Non-pigmented ciliary epithelial cell (primary cell): ENCODE measurements around the gene WWOX.

ENCODE experiments used
- DNase-seq: peaks from one replicate; pipeline ENCODE4 v3.0.0-alpha.2; 2010; ENCODE audit warnings: low read depth

Gene WWOX

DNA sequence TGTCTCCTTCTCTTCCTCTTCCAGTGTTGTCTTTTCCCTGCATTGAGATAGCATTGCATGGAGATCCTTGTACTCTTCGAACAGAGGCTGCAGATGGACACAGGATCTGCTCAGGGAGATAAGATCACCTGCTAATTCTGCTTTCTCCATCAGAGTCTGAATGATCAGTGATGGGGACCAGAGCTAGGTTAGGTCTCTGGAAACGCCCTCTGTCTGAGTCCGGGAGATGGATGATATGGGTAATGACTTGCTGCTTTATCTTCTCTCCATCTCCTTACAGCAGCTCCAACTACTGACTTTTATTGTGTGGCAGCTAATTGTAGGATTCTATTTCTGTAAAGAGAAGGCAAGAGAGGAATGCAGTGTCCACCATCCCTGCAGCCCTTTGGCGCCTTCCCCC, 435.6 kb downstream of the WWOX start:
- DNase-seq = no peak

DNA sequence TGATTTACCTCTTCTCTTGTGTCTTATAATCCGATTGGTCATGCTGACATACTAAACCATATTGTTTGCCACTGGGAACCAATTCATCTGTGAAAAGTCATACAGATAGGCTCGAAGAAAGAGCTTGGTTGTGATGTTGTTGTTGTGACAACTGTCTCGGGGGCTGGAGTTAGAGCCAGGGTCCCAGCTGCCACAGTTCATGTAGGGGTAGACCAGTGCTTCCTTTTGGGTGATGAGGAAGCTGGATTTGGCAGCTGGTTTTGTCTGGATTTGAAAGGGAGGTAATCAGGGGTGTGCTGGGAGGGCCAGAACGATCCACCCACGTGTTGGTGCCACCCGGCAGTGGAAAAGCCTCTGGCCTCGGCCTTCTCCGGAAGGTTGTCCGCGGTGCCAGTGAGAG, 438.1 kb downstream of the WWOX start:
- no peak for DNase-seq

DNA sequence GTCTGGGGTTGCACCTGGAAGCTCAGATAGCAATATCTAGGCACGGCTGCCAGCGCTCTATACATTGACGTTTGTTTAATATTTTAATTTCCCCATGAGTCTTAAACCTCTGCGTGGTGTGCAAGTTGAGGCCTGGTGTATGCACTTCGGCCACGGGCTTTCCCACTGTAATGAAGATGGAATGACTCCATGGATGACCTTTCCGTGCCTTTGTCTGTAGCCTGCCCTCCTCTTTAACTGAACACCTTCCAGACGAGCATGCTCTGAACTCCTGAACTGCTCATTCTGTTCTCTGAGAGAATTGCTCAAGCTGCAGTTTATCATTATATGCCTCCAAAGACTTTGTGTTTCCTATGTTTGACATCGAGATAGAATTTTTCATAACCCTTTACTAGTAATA, 438.8 kb downstream of the WWOX start:
- DNase-seq = no peak

DNA sequence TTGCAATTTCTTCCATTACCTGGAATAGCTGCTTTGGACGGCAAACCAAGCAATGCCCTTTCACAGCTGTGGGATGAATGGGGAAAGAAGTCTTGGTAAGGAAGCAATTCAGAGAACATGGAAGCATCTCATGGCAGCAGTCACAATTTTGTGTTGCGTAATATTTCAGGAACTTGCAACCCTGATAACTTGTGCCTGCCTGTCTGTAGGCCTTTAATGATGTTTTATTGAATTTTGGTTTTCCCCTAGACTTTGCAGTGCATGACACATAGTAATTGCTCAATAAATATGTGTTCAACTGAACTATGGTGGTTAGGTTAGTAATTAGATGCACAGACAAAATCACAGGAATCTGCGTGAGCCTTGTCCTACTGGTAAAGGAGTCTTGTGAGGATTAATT, 439.5 kb downstream of the WWOX start:
- DNase-seq = no peak

DNA sequence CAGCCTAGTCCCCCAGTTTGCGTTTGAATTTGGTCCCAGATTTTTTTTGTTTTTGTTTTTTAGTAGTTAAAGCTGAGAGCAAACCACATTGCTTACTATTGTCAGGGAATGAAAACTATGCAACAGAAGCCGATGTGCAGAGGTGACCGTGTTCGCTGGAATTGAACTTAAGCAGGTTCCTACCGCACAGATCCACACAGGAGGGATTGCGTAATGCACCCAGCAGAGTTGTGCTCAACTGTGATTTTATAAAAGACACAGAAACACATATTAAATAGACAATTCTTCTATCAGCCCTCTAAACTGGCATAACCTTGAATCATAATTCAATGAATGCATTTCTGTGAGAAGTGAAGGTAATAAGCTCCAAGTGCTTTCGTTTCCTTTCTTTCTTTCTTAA, 443.0 kb downstream of the WWOX start:
- no peak for DNase-seq

DNA sequence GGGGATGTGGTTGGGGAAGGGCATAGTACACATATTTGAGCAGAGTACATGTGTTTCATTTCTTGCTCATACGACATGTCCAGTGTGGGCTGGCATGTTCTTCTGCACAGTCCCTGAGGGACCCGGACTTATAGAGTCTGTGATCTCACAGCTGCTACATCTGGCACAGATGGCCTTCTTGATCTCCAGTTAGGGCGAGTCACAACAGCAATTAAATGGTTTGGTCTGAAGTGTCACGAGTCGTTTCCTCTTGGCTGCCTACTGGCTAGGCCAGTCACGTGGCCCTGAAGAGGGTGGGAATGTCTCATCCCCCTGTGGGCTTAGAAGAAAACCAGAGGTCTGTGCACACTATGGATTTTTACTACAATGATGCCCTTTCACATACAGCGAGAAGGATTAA, 443.6 kb downstream of the WWOX start:
- DNase-seq = no peak

DNA sequence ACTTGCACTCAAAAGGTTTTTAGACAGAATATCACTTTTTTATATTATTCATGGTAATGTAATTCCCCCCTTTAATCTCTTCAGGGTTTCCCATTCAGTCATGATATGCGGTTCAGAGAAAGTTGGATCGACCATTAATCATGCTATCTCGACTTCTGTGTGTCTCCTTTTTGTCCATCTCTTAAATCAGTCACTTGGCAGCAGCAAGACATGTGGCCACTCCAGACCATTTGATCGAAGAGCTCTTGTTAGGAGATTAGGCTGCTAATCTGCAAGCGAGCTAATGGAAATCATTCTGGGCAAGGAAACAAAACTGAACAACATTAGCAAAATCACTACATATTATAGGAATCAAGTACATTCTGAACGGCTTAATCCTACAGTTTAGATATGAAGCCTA, 449.9 kb downstream of the WWOX start:
- no peak for DNase-seq

DNA sequence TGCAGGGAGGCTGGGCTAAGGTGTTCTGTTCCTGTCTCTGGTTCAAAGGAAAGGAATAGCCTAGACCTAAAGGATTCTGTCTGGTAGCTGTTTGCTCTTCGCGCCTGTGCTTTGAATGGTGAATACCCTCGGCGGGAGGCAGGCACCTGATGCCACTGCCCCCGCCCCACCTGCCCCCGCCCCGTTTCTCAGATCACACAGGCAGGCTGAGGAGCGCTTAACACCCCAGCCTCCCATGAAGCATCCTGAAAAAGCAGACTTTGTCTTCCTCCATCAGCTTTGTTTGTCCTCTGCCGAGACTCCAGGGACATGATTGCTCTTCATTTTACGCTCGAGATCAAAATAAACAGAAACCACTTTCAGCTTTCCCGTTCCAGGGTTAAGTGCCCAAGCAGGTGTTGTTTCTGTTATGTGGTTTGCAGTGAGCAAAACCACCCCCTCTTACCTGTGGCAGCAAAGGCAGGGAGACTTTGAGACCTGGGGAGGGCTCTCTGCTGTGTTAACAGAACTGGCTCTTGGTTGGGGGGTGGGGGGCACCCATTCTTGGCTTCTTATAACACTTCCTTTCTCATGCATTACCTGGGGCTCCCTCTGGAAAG, 452.1 kb downstream of the WWOX start:
- no peak for DNase-seq

DNA sequence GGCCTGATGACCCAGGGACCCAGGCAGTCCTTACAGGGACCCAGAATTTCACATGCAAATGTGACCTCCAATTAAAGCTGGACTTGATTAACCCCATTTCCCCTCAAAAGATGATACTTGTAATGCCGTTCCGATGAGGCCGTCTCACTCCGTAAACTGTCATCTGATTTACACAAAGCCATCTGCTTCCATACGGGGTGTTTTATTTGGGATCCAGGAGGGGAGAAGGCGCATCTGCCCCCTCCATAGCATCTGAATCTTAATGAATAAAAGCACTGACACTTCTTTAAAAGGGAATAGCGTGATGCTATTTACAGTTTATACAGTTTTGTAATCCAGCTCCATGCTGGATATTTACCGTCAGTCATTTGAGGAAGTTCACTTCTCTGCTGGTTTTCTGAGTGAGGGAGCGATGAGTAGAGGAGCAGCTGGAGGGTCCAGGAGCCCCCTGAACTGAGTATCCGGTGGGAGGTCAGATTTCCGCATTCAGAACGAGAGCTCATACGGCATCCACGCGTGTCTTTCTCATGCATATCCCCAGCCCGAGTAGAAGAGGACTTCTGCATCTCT, 452.7 kb downstream of the WWOX start:
- DNase-seq = no peak

DNA sequence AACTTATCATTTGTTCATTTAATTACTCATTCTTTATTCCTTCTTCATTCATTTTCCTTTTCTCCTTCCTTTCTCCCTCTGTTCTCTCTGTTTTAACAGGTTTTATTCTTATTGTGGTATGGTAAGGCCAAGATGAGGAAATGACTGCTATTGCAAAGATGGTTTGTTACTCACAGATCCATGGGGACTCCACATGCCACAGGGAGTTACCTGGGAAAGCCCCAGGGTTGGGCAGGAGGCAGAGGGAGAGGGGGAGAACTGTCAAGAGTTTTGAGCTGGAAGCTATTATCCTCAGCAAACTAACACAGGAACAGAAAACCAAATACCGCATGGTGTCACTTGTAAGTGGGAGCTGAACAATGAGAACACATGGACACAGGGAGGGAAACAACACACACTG, 453.3 kb downstream of the WWOX start:
- no peak for DNase-seq

DNA sequence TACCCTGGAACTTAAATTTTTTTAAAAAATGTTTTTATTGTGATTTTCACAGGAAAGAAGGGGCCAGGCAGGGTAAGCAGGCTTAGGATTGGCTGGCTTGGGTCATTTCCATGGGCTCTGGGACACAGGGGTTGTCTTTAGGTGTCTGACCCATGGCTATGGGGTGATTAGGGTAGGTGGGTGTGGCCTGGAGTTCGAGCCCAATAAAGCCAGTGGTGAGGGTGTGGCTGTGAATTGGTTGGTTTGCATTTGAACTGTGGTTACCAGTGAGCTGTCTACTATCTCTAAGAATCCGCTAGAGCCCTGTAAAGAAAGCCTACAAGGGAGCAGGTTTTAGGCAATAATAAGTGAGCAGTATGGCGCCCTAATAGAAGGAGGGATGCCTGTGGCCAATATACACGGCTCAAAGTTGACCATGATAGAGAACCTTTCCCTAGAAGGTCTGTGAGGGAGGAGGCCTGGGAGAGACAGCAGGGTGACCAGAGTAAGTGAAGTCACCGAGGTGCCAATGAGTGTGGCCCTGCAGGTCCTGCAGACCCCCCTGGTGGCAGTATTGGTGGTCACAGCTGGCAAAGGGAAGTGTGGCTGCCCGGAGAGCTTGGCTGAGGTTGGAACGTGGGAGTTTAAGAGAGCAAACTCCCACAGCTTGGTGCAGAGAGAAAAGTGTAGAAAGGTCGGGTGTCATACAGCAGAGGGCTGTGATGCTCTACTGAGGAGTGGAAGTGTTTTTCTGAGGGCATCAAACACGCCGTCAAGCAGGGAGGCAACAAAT, 454.0 kb downstream of the WWOX start:
- DNase-seq = no peak

DNA sequence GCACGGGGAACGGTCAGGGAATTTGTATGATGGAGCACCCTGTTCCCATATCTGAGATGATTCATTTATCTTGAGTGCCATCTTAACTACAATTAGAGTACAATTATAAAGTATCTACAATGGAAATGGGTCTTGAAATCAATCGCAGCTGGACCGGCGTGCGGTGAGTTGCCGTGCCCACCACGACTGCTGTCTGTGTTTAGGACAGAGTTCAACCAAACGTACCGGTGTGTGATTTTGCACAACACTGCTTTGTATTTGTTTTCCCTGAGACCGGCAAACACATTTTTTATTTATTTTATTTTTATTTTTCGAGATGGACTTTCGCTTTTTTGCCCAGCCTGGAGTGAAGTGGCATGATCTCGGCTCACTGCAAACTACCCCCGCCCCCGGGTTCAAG, 457.0 kb downstream of the WWOX start:
- DNase-seq = no peak

DNA sequence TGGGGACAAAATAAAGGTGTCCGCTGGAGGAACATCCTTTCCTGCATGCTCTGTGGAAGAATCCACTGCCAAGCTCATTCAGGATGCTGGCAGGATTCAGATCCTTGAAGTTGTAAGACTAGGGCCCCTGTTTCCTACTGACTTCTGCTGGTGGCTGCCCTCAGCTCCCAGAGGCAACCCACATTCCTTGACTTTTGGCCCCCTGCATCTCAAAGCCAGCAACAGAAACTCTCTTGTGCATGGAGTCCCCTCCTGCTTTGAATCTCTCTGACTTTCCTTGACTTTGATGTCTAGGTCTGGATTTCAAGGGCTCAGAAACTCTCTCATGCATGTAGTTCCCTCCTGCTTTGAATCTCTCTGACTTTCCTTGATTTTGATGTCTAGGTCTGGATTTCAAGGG, 461.5 kb downstream of the WWOX start:
- no peak for DNase-seq

DNA sequence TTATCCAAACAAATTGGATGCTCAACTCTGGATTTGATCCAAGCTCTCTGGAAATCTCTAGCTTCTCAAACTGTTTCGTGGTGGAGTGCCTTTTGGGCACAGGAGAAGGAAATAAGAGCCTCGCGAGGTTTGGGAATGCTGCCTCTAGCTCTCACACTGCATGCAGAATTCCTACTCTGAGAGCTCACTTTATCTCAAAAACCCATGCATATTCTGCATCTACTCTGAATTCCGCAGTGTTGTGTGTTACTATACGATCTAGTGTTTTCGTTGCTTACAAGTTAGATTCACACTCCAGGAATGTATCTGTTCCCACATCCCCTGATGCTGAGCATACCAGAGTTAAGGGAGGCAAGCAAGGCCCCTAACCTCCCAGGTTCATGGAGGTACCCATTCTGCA, 462.7 kb downstream of the WWOX start:
- no peak for DNase-seq

DNA sequence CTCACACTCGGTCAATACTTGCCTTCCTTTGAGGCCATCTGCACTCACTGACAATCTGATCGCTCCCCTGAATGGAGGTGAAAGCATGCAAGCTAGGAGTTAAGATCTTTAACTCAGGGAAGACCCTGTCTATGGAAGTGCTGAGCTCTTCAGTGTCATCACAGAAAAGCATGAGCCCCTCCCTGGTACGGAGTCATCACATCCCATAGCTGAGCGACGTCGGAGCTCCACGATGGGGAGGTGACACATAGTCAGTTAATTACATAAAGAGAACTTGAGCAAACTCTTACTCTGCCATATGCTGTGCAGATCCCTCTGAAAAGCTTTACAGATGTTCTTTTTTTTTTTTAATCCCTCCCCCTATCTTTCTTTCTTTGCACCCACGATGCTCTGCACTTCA, 463.2 kb downstream of the WWOX start:
- DNase-seq = no peak

DNA sequence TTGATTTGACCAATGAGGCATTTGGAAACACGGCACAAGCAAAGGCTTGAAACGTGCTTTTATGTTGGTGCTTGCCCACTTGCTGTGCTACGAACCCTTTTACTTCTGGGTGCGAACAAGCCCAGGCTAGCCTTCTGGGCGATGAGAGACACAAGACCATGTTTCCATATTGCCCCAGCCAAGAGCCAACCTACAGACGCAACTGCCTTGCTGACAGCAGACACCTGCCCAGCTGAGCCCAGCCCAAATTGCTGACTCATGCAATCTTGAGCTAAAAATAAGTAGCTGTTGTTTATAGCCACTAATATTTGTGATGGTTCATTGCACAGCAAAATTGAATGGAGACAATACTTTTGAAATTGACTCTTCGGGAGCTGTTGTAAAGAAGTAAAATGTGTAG, 464.5 kb downstream of the WWOX start:
- DNase-seq = no peak

DNA sequence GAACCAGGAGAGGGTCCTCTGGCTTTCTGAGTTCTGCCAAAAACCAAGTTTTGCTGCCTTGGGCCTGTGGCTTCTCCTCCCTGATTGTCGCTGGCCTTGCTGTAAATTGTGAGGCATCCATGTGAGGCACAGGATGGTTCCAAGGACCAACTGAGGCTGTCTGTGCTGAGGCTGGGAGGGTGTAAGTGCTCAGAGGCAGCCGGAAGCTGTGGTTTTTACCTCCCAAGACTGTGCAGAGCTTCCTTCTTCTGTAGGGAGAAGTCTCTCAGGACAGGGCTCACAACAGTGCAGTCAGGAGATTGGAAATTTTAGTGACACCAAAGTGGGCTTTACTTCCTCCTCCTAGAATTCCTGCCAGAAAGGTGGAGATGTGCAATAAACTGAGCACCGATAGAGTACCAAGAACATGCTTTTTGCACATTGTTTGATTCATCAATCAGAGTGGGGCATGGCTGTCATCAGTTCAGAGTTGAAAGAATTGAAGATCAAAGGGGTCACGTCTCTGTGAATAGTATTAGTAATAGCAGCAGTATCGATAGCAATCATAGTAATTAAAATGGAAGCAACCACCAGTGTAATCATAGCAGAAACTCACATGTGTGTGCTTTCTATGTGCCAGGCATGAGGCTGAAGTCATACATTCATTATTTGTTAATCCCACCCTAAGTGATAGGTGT, 467.1 kb downstream of the WWOX start:
- DNase-seq = no peak

DNA sequence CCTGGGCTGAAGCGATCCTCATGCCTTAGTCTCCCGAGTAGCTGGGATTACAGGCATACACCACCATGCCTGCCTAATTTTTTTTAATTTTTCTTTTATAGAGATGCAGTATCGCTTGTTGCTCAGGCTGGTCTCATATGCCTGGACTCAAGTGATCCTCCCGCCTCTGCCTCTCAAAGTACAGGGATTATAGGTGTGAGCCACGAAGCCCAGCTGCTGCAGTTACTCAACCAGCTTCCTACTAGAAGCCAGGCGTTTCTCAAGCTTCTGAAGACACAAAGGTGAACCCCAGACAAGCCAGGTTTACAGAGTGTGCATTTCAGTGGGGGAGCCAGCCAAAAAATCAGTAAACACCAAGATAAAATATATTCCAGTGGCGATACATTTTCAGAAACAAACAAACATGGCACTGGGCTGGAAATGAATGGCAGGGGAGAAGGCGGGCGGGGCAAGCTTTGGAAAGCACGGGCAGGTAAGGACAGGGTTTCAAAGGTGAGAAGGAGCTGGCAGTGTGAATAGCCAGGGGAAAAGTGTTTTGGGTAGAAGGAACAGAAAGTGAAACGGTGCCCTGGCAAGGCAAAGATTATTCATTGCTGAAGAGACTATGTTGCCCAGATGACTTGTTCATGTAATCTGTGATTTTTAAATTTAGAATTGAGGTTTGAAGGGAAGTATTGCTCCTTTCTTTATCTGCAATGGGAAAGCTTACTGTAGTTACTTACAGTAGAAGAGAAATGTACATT, 471.1 kb downstream of the WWOX start:
- no peak for DNase-seq

DNA sequence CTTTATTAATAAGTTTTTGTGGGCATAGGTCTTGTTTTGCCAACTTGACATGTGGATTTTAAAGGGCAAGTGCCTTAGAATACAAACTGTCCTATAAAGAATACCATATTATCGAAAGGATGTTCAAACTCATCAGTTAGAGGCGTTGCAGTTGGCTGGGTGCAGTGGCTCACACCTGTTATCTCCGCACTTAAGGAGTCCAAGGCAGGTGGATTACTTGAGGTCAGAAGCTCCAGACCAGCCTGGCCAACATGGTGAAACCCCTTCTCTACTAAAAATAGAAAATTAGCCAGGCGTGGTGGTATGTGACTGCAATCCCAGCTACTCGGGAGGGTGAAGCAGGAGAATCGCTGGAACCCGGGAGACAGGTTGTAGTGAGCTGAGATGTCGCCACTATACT, 472.0 kb downstream of the WWOX start:
- DNase-seq = no peak

DNA sequence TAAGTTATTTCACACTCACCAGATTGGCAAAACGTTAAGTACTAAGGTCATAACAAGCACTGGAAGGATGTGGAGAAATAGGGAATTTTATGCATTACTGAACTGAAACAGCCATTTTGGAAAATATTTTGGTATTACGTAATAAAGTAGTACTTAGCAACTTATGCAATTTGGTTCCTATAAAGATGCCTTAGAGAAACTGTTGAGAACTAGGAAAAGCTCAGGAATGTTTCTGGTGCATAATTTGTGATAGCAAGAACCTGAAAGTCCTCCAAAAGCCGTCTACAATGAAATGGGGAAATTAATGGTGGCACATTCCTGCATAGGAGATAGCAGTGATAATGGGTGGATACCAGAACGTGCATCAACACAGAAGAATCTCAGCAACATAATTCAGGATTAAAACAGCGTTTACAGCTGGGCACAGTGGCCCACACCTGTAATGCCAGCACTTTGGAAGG, 472.5 kb downstream of the WWOX start:
- no peak for DNase-seq

DNA sequence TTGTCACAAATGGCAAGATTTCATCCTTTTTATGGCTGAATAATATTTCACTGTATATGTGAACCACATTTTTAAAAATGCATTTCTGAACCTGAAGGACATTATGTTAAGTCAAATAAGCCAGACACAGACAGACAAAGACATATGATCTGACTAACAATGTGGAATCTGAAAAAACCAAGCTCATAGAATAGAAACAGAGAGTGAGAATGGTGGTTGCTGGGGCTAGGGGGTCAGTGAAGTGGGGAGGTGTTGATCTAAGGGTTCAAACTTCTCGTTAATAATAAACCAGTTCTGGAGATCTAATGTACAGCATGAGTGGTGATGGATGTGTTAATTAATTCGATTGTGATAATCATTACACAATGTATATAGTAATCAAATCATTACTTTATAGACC, 475.1 kb downstream of the WWOX start:
- no peak for DNase-seq

DNA sequence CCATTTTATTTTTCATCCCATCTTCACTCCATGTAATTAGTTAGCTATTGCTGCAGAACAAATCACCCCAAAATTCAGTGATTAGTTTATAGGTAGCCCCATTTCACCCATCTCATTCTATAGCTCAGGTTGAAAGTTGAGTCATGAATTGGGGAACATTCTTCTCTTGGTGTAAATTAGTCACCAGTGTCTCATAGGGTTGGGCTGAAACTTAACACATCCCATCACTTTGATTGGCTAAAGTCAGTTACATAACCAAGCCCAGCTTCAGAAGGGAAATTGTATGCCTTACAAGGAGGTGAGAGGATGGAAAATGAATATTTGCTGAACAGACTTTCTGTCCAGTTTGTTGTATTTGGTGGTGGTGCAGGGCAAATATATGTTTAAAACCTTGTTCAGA, 477.5 kb downstream of the WWOX start:
- DNase-seq = no peak
